GM12878 (cell line): ENCODE data around the gene FBLN1. TPM values are rescaled to one million over a fixed set of nuclear protein-coding genes. Genes with fewer than 3 reads are reported as not detected.

Source experiments
- ATAC-seq: fragments of 200-7000 bp; cut with Tn5 transposase; 3 replicates; pipeline ENCODE4 v1.9.1; 2020; ENCODE audit warnings: mild to moderate bottlenecking, moderate library complexity
- BruUV-seq: library from RNA; stranded (reverse); fragments of 400-500 nt; replicated peaks from 2 replicates; lab custom pipeline; 2021; lab: Mats Ljungman, UMichigan
- CTCF ChIA-PET: fragments of 300-600 bp; sonication (Branson Sonifier 250); formaldehyde crosslinking; extraction: SDS; loops from one replicate; lab custom pipeline; 2021; ENCODE audit warnings: inconsistent platforms; lab: Yijun Ruan, JAX
- POLR2A ChIA-PET: fragments of 350-600 bp; formaldehyde crosslinking; extraction: SDS; loops from one replicate; lab custom pipeline; 2021; ENCODE audit warnings: inconsistent platforms; lab: Charles Lee
- RAD21 ChIA-PET: fragments of 300-600 bp; sonication (Branson Sonifier 250); formaldehyde crosslinking; loops from one replicate; lab custom pipeline; 2023; ENCODE audit warnings: antibody characterized with exemption; ENCODE audit not compliant: unreplicated experiment; lab: Charles Lee
- SMC1A ChIA-PET: fragments of 300-600 bp; sonication (Branson Sonifier 250); formaldehyde crosslinking; loops from one replicate; lab custom pipeline; 2023; ENCODE audit not compliant: unreplicated experiment, uncharacterized antibody; lab: Charles Lee
- DNase-seq: peaks from one replicate; pipeline ENCODE4 v3.0.0-alpha.2; 2011; ENCODE audit warnings: low read depth, low spot score
- FAIRE-seq: peaks from 3 replicates; lab custom pipeline; 2011; peaks lifted over from hg19 to GRCh38; lab: Jason Lieb, UNC
- H2AFZ ChIP-seq: 2 replicates; pipeline ENCODE4 v1.6.0; 2011; ENCODE audit warnings: low read depth, low read length, control low read depth; ENCODE audit not compliant: control insufficient read depth
- H3K27ac ChIP-seq: 2 replicates; pipeline ENCODE4 v1.5.1; 2011; ENCODE audit warnings: control low read depth; ENCODE audit not compliant: control insufficient read depth, insufficient read depth
- H3K27me3 ChIP-seq, 2 experiments: replicated peaks in 1 of 2; 2 replicates each; pipeline versions ENCODE4 v1.6.0 to v1.6.1; 2011; ENCODE audit warnings: low read length in 1 of 2; ENCODE audit not compliant: control insufficient read depth in 2 of 2, insufficient read depth in 2 of 2
- H3K36me3 ChIP-seq, 2 experiments: 2 replicates each; pipeline ENCODE4 v1.5.1; 2011; ENCODE audit warnings: low read length in 1 of 2; ENCODE audit not compliant: control insufficient read depth in 2 of 2, insufficient read depth in 2 of 2
- H3K4me1 ChIP-seq: 2 replicates; pipeline ENCODE4 v1.6.1; 2011; ENCODE audit warnings: mild to moderate bottlenecking, low read length, moderate library complexity, mixed read lengths; ENCODE audit not compliant: control insufficient read depth, insufficient read depth
- H3K4me2 ChIP-seq: 2 replicates; pipeline ENCODE4 v1.6.0; 2011; ENCODE audit warnings: control low read depth; ENCODE audit not compliant: control insufficient read depth, insufficient read depth
- H3K4me3 ChIP-seq: fragments of 200-600 bp; sonication (generic); 2 replicates; pipeline ENCODE4 v1.5.1; 2016
- H3K79me2 ChIP-seq: 2 replicates; pipeline ENCODE4 v1.6.0; 2011; ENCODE audit warnings: low read length; ENCODE audit not compliant: control insufficient read depth, insufficient read depth
- H3K9ac ChIP-seq: 2 replicates; pipeline ENCODE4 v1.8.0; 2011; ENCODE audit warnings: low read length, control low read depth, mixed read lengths; ENCODE audit not compliant: control insufficient read depth, insufficient read depth
- H3K9me3 ChIP-seq: replicated peaks from 3 replicates; pipeline ENCODE4 v1.5.1; 2011; ENCODE audit warnings: mild to moderate bottlenecking, low read length; ENCODE audit not compliant: control insufficient read depth, insufficient read depth
- H4K20me1 ChIP-seq: 2 replicates; pipeline ENCODE4 v1.6.0; 2011; ENCODE audit not compliant: control insufficient read depth, insufficient read depth
- ATF7 ChIP-seq: fragments of 450-650 bp; IDR thresholded peaks from 2 replicates; pipeline ENCODE4 v1.6.1; 2016; ENCODE audit warnings: low read depth, mild to moderate bottlenecking
- CBX5 ChIP-seq: sonication (generic); IDR thresholded peaks from 2 replicates; pipeline ENCODE4 v1.6.1; 2016; ENCODE audit warnings: low read depth, moderate library complexity, mild to moderate bottlenecking, inconsistent platforms
- ETV6 ChIP-seq, 2 experiments: fragments of 450-650 bp in 1 of 2; IDR thresholded peaks in 1 of 2; conservative IDR thresholded peaks in 1 of 2; 2 replicates each; pipeline ENCODE4 v1.6.1; 2014; ENCODE audit warnings: antibody characterized with exemption in 1 of 2, borderline replicate concordance in 1 of 2, low read depth in 1 of 2, mild to moderate bottlenecking in 1 of 2, moderate library complexity in 1 of 2
- FOS ChIP-seq: IDR thresholded peaks from 3 replicates; pipeline ENCODE4 v1.6.1; 2011; ENCODE audit warnings: borderline replicate concordance; ENCODE audit not compliant: insufficient read length; ENCODE audit errors: extremely low read depth
- FOXK2 ChIP-seq: fragments of 450-650 bp; IDR thresholded peaks from 2 replicates; pipeline ENCODE4 v1.6.1; 2017; ENCODE audit warnings: mild to moderate bottlenecking, moderate library complexity
- HDAC6 ChIP-seq: fragments of 200-600 bp; sonication (generic); IDR thresholded peaks from one replicate; pipeline ENCODE4 v1.8.0; 2017; ENCODE audit warnings: antibody characterized with exemption; ENCODE audit not compliant: unreplicated experiment
- IKZF1 ChIP-seq: fragments of 450-650 bp; conservative IDR thresholded peaks from 2 replicates; pipeline ENCODE4 v1.6.1; 2017; ENCODE audit warnings: antibody characterized with exemption, mild to moderate bottlenecking
- MAX ChIP-seq: IDR thresholded peaks from 2 replicates; pipeline ENCODE4 v1.6.1; 2012; ENCODE audit warnings: low read depth, low read length, improper control_type of control experiment
- MTA3 ChIP-seq: IDR thresholded peaks from 2 replicates; pipeline ENCODE4 v1.6.1; 2012; ENCODE audit warnings: low read length, inconsistent platforms, borderline replicate concordance
- MYB ChIP-seq: fragments of 150-350 bp; IDR thresholded peaks from 2 replicates; pipeline ENCODE4 v1.6.1; 2014; ENCODE audit warnings: mild to moderate bottlenecking, low read depth, low read length, borderline replicate concordance
- NFYB ChIP-seq: IDR thresholded peaks from 2 replicates; pipeline ENCODE4 v1.6.1; 2011; ENCODE audit warnings: low read depth, mild to moderate bottlenecking, low read length, improper control_type of control experiment, moderate library complexity; ENCODE audit not compliant: insufficient read depth
- RBBP5 ChIP-seq: fragments of 200-600 bp; sonication (generic); conservative IDR thresholded peaks from 2 replicates; pipeline ENCODE4 v1.6.1; 2016
- SRF ChIP-seq, 2 experiments: IDR thresholded peaks; 2 replicates each; pipeline ENCODE4 v1.6.1; 2011; ENCODE audit warnings: low read depth in 2 of 2, low read length in 2 of 2, mild to moderate bottlenecking in 1 of 2, moderate library complexity in 1 of 2
- ZNF384 ChIP-seq: IDR thresholded peaks from 2 replicates; pipeline ENCODE4 v1.6.1; 2012; ENCODE audit warnings: low read depth, mild to moderate bottlenecking, low read length, improper control_type of control experiment, borderline replicate concordance
- WGBS: methylation state at CpG from one replicate; pipeline ENCODE4 v1.1.6; 2016; ENCODE audit warnings: low lambda C conversion rate; ENCODE audit not compliant: insufficient replicate concordance, insufficient coverage; ENCODE audit errors: missing lambda C conversion rate; 5-methylcytosine and 5-hydroxymethylcytosine counted together
- in situ Hi-C: fragments of 300-500 bp; cut with MboI; formaldehyde crosslinking; loops from 9 replicates; pipeline ENCODE4 v1.14.3; 2018; ENCODE audit warnings: mixed read lengths
- intact Hi-C: fragments of 100-400 bp; cut with micrococcal nuclease; formaldehyde crosslinking; loops from one replicate; pipeline ENCODE4 v1.14.2; 2022; ENCODE audit not compliant: unreplicated experiment
- polyA plus RNA-seq, 11 experiments: library from polyadenylated mRNA; depleted of rRNA in 4 of 11; unstranded in 6 of 11; stranded (reverse) in 5 of 11; fragments of >200 nt; fragmentation: Nextera tagmentation in 4 of 11; fragmentation: Illumina TruSeq in 1 of 11; extraction: Ambion mirVana in 4 of 11; extraction: Trizol in 1 of 11; gene quantifications; 1 replicate in 1 of 11; 2 replicates in 10 of 11; pipeline versions ENCODE4 v1.2.1 to v1.2.3, GENCODE V29; 2011 to 2016; ENCODE audit warnings: inconsistent platforms in 2 of 11, missing spikeins in 2 of 11, low read depth in 1 of 11
- total RNA-seq, 4 experiments: library from RNA; depleted of rRNA in 3 of 4; stranded (reverse); fragments of >200 nt in 3 of 4; fragmentation: Illumina TruSeq in 1 of 4; extraction: Trizol in 1 of 4; gene quantifications; 2 replicates each; pipeline versions ENCODE4 v1.2.1 to v1.2.3, GENCODE V29; 2013 to 2021

FBLN1 gene
- total and polyA plus RNA-seq, 10 of the 15 experiments (the other 5 are each of a cell fraction or from before 2014, with no cell fraction given) = 0.20 to 0.51 TPM; not detected in 8

GRCh38 chr22:45499746-45500145, 2.9 kb upstream of the FBLN1 start:
- ChIA-PET RAD21 (no interaction called here), SMC1A (no interaction called here), CTCF (no interaction called here), POLR2A (interaction anchor here (0.6 kb wide), 1 partner anchor 1227 kb away, joined by 3 read pairs; no protein-coding TSS in a partner anchor)
- no peaks in the 10 kb centered on the region for H3K9me3 ChIP-seq
- H3K4me2 ChIP-seq = no peak overlapping the region
- H3K36me3 ChIP-seq = no peaks in the 10 kb centered on the region
- DNase-seq (no peak), ATAC-seq (no peak), FAIRE-seq (no peak)
- TF ChIP-seq FOXK2 = no peak
- no peak for TF ChIP-seq RBBP5
- no peak for TF ChIP-seq ETV6 (conservative IDR thresholded peaks at IDR 0.05 in 1 of 2, IDR thresholded peaks at IDR 0.05 in 1 of 2; ENCODE audit: borderline replicate concordance in 1 of 2, low read depth in 1 of 2)
- no peak for TF ChIP-seq MAX
- TF ChIP-seq SRF (IDR thresholded peaks at IDR 0.05; ENCODE audit: low read depth in 2 of 2, low read length in 2 of 2) = no peak
- TF ChIP-seq ZNF384 = no peak
- TF ChIP-seq IKZF1 = no peak
- TF ChIP-seq FOS = no peak
- no peak for TF ChIP-seq CBX5
- no peak for TF ChIP-seq MTA3
- no peak for TF ChIP-seq HDAC6
- TF ChIP-seq MYB = no peak
- no peak for TF ChIP-seq NFYB
- no peak for TF ChIP-seq ATF7
- WGBS = 38% methylated on average over 3 of the region's 3 CpGs
- H3K9ac ChIP-seq = no peak overlapping the region
- no peak overlapping the region for H3K27ac ChIP-seq
- H2AFZ ChIP-seq = no peak overlapping the region
- no peak overlapping the region for H3K4me3 ChIP-seq
- peaks cover 0 to 5% of the 10 kb centered on the region in 2 experiments; a peak in 3 of 4 replicates for H3K27me3 ChIP-seq
- no TSS peak for BruUV-seq
- H4K20me1 ChIP-seq = no peaks in the 10 kb centered on the region
- intact Hi-C loops = no loop called here
- no peaks in the 10 kb centered on the region for H3K79me2 ChIP-seq
- in situ Hi-C loops = no loop called here
- no peaks in the 10 kb centered on the region for H3K4me1 ChIP-seq
